ENCODE measurements around the gene HRK. TPM values are rescaled to one million over a fixed set of nuclear protein-coding genes. Genes with fewer than 3 reads are reported as not detected.

HRK gene
- total RNA-seq, 1 experiment from 2014 or later: 2.6 TPM

GRCh38 chr12:116896411-116896924 lies 15.2 kb upstream of the HRK start:
- no peaks in the 10 kb centered on the region for H4K20me1 ChIP-seq (ENCODE audit: control insufficient read depth, insufficient read depth, insufficient read length)
- H3K18ac ChIP-seq (ENCODE audit: insufficient read length, low read depth, low read length): no peak overlapping the region
- Mint-ChIP-seq H3K36me3 (ENCODE audit: insufficient read depth in 1 of 3, low read depth in 3 of 3) (no peaks in the 10 kb centered on the region), H3K27me3 (ENCODE audit: low read depth) (peaks cover 33% of the 10 kb centered on the region), H3K27ac (no peak overlapping the region), H3K9me3 (no peaks in the 10 kb centered on the region; a peak in 1 of 5 replicates), H3K4me1 (no peaks in the 10 kb centered on the region; a peak in 2 of 4 replicates), H3K4me3 (no peak overlapping the region)
- no peak overlapping the region for H4K5ac ChIP-seq (ENCODE audit: insufficient read length, low read depth, low read length)
- no peak overlapping the region for H3K27ac ChIP-seq (ENCODE audit: insufficient read length, low read depth, low read length)
- no peak overlapping the region for H4K8ac ChIP-seq (replicated peaks; ENCODE audit: insufficient read length, low read depth, low read length)
- H2AFZ ChIP-seq (ENCODE audit: low read length): no peak overlapping the region
- DNase-seq: no peak
- H3K27me3 ChIP-seq (ENCODE audit: insufficient read depth, low read length): no peaks in the 10 kb centered on the region
- no peaks in the 10 kb centered on the region for H3K9me3 ChIP-seq (ENCODE audit: control insufficient read depth, low read depth, low read length)
- H3K23me2 ChIP-seq (ENCODE audit: insufficient read length, low read depth, low read length, poor library complexity, severe bottlenecking): no peaks in the 10 kb centered on the region
- H2BK120ac ChIP-seq (ENCODE audit: low read depth, low read length, poor library complexity, severe bottlenecking): no peak overlapping the region
- H2BK15ac ChIP-seq (ENCODE audit: low read depth, low read length): 0 out of 2 replicates have a peak overlapping the region, but pooled peaks have one; percentile 55
- H2BK12ac ChIP-seq (ENCODE audit: insufficient read length, low read depth, low read length): no peak overlapping the region
- H3K56ac ChIP-seq (ENCODE audit: insufficient read length, low read depth, low read length): no peak overlapping the region
- no peaks in the 10 kb centered on the region for H3K79me1 ChIP-seq (ENCODE audit: insufficient read depth, low read depth, low read length, poor library complexity, severe bottlenecking)
- H4K91ac ChIP-seq (ENCODE audit: insufficient read length, low read depth, low read length): no peak overlapping the region
- no peak overlapping the region for H2AK5ac ChIP-seq (ENCODE audit: insufficient read length, low read length)
- no peak overlapping the region for H3T11ph ChIP-seq (ENCODE audit: low read length)
- H2BK20ac ChIP-seq (ENCODE audit: low read depth, low read length, poor library complexity, severe bottlenecking): no peak overlapping the region
- H3K14ac ChIP-seq (ENCODE audit: insufficient read depth, low read length): peak overlapping the region; percentile 52; the same call in 1 of the 2 replicates
- H3K4me1 ChIP-seq (ENCODE audit: insufficient read depth, low read length): no peaks in the 10 kb centered on the region
- H3K79me2 ChIP-seq (ENCODE audit: insufficient read depth, low read length): no peaks in the 10 kb centered on the region
- no peak overlapping the region for H3K4me2 ChIP-seq (ENCODE audit: insufficient read depth, insufficient read length, low read length)
- no peak overlapping the region for H3K23ac ChIP-seq (ENCODE audit: insufficient read length, low read depth, low read length)
- H3K9ac ChIP-seq (ENCODE audit: extremely low read depth, insufficient read length, low read length): no peak overlapping the region
- no peak overlapping the region for H3K4ac ChIP-seq (ENCODE audit: low read depth, low read length)
- no peak overlapping the region for H2BK5ac ChIP-seq (ENCODE audit: insufficient read length, low read length)
- no CpG with 5 or more reads among the region's 7 CpGs for WGBS (ENCODE audit: extremely low coverage, insufficient read length, low lambda C conversion rate)
- TF ChIP-seq CTCF (conservative IDR thresholded peaks at IDR 0.05): no peak
